Peyer's patch (tissue), 4 donors: ENCODE data around the gene IRF9. TPM values are rescaled to one million over a fixed set of nuclear protein-coding genes. Genes with fewer than 3 reads are reported as not detected.

Experiments
- DNase-seq, 3 donors: peaks; one replicate each; pipeline ENCODE4 v3.0.0-alpha.2; 2017 to 2019
- H3K27ac ChIP-seq, 4 donors: fragments of 200-600 bp; sonication (generic); one replicate each; pipeline ENCODE4 v1.5.1; 2016 to 2019
- H3K27me3 ChIP-seq, 2 donors: fragments of 200-600 bp; sonication (generic); one replicate each; pipeline ENCODE4 v1.5.1; 2019
- H3K36me3 ChIP-seq, 3 donors: fragments of 200-600 bp; sonication (generic); one replicate each; pipeline ENCODE4 v1.5.1; 2016 to 2019
- H3K4me1 ChIP-seq, 4 donors: fragments of 200-600 bp; sonication (generic); one replicate each; pipeline ENCODE4 v1.5.1; 2016 to 2019
- H3K4me3 ChIP-seq, 4 donors: fragments of 200-600 bp; sonication (generic); 1 replicate in 3 of 4; 2 replicates in 1 of 4; pipeline ENCODE4 v1.5.1; 2016 to 2019; ENCODE audit warnings: mild to moderate bottlenecking in 1 of 4
- H3K9me3 ChIP-seq, 4 donors: fragments of 200-600 bp; sonication (generic); one replicate each; pipeline ENCODE4 v1.5.1; 2016 to 2019; ENCODE audit warnings: mild to moderate bottlenecking in 1 of 4
- POLR2A ChIP-seq, 2 donors: fragments of 450-650 bp; IDR thresholded peaks; one replicate each; pipeline ENCODE4 v1.5.1; 2017; ENCODE audit warnings: antibody characterized with exemption in 2 of 2, mild to moderate bottlenecking in 2 of 2, moderate library complexity in 2 of 2
- total RNA-seq, 4 donors: library from RNA; depleted of rRNA; stranded (reverse); fragments of >200 nt; gene quantifications; one replicate each; pipeline ENCODE4 v1.1.0, GENCODE V29; 2016
- TF ChIP-seq, protein P1 (sequence below), 6 experiments: fragments of 450-650 bp in 4 of 6; fragments of 200-600 bp in 2 of 6; sonication (generic) in 1 of 6; IDR thresholded peaks; one replicate each; pipeline ENCODE4 v1.5.1; 2017 to 2019; ENCODE audit warnings: antibody characterized with exemption in 6 of 6, mild to moderate bottlenecking in 3 of 6, moderate library complexity in 1 of 6

Gene IRF9
- total RNA-seq, 4 donors from 2014 or later: 64.1 to 219 (median 80.8) TPM

- H3K27ac ChIP-seq: peak overlapping the region in 1 of 4 donors; percentile 64
- peaks cover 0 to 22% (median 11%) of the 10 kb centered on the region in 4 donors for H3K4me1 ChIP-seq
- H3K9me3 ChIP-seq: no peaks in the 10 kb centered on the region
These were observed 28.1 kb upstream of the IRF9 start for GRCh38 chr14:24132976-24133375.

DNA sequence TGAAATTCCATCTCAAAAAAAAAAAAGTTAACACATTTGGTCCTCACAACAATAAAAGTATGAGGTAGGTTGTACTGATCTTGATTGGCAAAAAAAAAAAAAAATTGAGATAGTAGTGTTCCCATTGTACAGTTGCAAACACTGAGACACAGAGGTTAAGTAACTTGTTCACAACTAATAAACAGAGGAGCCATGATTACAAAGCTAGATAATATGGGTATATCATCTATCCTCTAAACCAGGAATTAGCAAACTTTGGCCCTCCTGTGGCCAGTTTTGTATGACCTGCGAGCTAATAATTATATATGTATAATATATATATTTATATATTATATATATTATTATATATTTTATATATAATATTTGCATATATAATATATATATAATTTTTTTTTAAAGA, 27.3 kb upstream of the IRF9 start:
- no peaks in the 10 kb centered on the region for H3K9me3 ChIP-seq
- H3K27ac ChIP-seq: no peak overlapping the region
- no peak for DNase-seq
- peaks cover 0 to 29% (median 11%) of the 10 kb centered on the region in 4 donors for H3K4me1 ChIP-seq
- peaks cover 0 to 15% (median 2%) of the 10 kb centered on the region in 3 donors for H3K36me3 ChIP-seq
- TF ChIP-seq, protein P1, sequence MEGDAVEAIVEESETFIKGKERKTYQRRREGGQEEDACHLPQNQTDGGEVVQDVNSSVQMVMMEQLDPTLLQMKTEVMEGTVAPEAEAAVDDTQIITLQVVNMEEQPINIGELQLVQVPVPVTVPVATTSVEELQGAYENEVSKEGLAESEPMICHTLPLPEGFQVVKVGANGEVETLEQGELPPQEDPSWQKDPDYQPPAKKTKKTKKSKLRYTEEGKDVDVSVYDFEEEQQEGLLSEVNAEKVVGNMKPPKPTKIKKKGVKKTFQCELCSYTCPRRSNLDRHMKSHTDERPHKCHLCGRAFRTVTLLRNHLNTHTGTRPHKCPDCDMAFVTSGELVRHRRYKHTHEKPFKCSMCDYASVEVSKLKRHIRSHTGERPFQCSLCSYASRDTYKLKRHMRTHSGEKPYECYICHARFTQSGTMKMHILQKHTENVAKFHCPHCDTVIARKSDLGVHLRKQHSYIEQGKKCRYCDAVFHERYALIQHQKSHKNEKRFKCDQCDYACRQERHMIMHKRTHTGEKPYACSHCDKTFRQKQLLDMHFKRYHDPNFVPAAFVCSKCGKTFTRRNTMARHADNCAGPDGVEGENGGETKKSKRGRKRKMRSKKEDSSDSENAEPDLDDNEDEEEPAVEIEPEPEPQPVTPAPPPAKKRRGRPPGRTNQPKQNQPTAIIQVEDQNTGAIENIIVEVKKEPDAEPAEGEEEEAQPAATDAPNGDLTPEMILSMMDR (IDR thresholded peaks at IDR 0.05): no peak
- TF ChIP-seq POLR2A (IDR thresholded peaks at IDR 0.05): no peak
- no peaks in the 10 kb centered on the region for H3K27me3 ChIP-seq
- H3K4me3 ChIP-seq: no peak overlapping the region

More at GRCh38 chr14:24132976-24133375, 28.1 kb upstream of the IRF9 start:
- TF ChIP-seq, protein P1 (IDR thresholded peaks at IDR 0.05): no peak
- no peak for TF ChIP-seq POLR2A (IDR thresholded peaks at IDR 0.05)
- DNase-seq: no peak
- Histone ChIP-seq H3K27me3 (no peaks in the 10 kb centered on the region), H3K36me3 (peaks cover 0 to 7% (median 0%) of the 10 kb centered on the region in 3 donors), H3K4me3 (no peak overlapping the region)

GRCh38 chr14:24135584-24135833, 25.6 kb upstream of the IRF9 start:
- Histone ChIP-seq H3K27ac (peak overlapping the region; percentile 95 to 97 (median 96)), H3K4me1 (peaks cover 0 to 44% (median 15%) of the 10 kb centered on the region in 4 donors), H3K27me3 (no peaks in the 10 kb centered on the region), H3K4me3 (peak overlapping the region; percentile 93 to 99 (median 96)), H3K36me3 (peaks cover 0 to 22% (median 3%) of the 10 kb centered on the region in 3 donors), H3K9me3 (no peaks in the 10 kb centered on the region)
- TF ChIP-seq, protein P1 (IDR thresholded peaks at IDR 0.05): peak in 1 of 6 experiments; percentile 1
- TF ChIP-seq POLR2A (IDR thresholded peaks at IDR 0.05): no peak
- no peak for DNase-seq

DNA sequence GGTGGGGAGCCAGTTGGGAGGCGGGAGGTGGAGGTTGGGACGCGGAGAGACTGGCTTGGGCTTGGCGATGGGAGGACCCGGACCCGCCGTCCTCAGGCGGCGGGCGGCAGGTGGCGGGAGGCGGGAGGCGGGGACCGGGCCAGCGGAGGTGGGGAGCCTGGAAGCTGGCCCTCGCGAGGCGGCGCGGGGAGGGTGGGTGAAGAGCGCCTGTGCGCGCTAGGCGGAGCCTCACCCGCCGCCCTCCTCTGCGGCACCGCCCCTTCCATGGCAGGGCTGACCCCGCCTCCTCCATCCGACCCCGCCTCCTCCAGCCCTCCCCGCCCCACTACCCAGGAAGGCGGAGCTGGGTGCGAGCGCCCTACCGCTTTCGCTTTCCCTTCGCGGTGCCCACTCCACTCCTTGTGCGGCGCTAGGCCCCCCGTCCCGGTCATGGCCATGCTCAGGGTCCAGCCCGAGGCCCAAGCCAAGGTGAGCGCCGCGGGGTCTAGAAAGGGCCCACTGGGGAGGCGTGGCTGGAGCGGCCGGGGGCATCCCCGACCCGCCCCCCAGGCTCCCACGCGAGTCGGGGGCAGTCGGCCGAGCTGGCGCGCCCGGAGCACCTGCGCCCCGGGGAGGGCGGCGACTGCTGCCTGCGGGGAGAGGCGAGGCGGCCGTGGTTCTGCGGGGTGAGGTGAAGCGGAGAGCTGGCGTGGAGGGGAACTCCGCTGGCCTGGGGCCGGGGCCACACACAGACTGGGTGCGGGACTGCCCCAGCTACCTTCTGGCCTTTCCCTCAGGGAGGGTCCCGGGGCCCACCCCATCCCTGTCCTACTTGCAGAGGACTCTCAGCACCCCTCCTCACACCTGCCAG, 25.0 kb upstream of the IRF9 start, which contains the start of gene PSME1:
PSME1 (plus strand) TSS at position 361 of the 850 bp plus-strand sequence; CDS start at position 430, 69 bp downstream.
- no peaks in the 10 kb centered on the region for H3K27me3 ChIP-seq
- no peaks in the 10 kb centered on the region for H3K9me3 ChIP-seq
- H3K4me1 ChIP-seq: peaks cover 0 to 44% (median 16%) of the 10 kb centered on the region in 4 donors
- TF ChIP-seq POLR2A (IDR thresholded peaks at IDR 0.05): peak; percentile 58 to 80
- TF ChIP-seq, protein P1 (IDR thresholded peaks at IDR 0.05): peak in 1 of 6 experiments; percentile 0
- H3K4me3 ChIP-seq: peak within 1 kb of the TSS; percentile 93 to 99 (median 96)
- peaks cover 0 to 22% (median 3%) of the 10 kb centered on the region in 3 donors for H3K36me3 ChIP-seq
- peak; percentile 93 to 98 (median 98) for DNase-seq
- peak within 1 kb of the TSS; percentile 95 to 97 (median 96) for H3K27ac ChIP-seq

DNA sequence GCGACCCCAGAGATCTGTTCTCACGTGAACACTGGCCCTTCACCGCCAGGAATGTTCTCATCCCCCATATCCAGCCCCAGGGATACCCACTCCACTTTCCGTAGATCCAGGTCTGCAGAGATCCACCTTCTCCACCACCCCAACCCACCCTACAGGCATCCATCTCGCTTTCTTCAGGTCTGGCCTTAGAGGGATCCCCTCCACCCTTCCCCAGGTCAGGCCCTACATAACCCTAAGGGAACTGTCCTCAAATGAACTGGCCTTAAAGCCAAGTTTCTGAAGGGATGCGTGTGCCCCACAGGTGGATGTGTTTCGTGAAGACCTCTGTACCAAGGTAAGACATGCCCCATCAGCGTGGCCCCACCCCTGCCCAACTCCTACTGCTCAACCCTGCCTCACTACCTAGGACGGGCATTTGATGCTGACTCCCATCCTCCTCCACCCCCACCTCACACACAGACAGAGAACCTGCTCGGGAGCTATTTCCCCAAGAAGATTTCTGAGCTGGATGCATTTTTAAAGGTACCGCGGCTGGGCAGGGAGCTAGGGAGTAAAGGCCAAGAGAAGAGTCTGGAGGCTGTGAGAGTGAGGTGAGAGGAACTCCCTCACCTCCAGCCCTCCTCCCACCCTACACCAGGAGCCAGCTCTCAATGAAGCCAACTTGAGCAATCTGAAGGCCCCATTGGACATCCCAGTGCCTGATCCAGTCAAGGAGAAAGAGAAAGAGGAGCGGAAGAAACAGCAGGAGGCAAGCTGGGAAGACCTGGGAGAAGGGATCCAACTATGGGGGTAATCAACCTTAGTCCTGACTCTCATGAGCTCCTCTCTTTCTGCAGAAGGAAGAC, 24.2 kb upstream of the IRF9 start:
- DNase-seq: no peak
- Histone ChIP-seq H3K4me3 (peak overlapping the region; percentile 93 to 99 (median 96)), H3K36me3 (peaks cover 0 to 22% (median 3%) of the 10 kb centered on the region in 3 donors), H3K27me3 (no peaks in the 10 kb centered on the region), H3K4me1 (peaks cover 0 to 45% (median 16%) of the 10 kb centered on the region in 4 donors), H3K9me3 (no peaks in the 10 kb centered on the region), H3K27ac (peak overlapping the region; percentile 95 to 97 (median 96))
- TF ChIP-seq, protein P1 (IDR thresholded peaks at IDR 0.05): no peak
